Panc1 (cell line): Measurements from ENCODE around the gene CWH43.
"Not testable (repeated sequence)": the region's sequence is repeated elsewhere in the genome, so short reads cannot be mapped to it uniquely, and the experiment has no call there.

ENCODE experiments used
- CTCF ChIP-seq: fragments of 450-650 bp; IDR thresholded peaks from 2 replicates; pipeline ENCODE4 v1.5.1; 2017; ENCODE audit warnings: mild to moderate bottlenecking
- REST ChIP-seq, 2 experiments: IDR thresholded peaks; 2 replicates each; pipeline ENCODE4 v1.6.1; 2011 to 2012; ENCODE audit warnings: low read depth in 2 of 2, control low read depth in 1 of 2, low read length in 1 of 2, mild to moderate bottlenecking in 1 of 2, moderate library complexity in 1 of 2; ENCODE audit not compliant: insufficient read depth in 1 of 2
- TCF7L2 ChIP-seq: IDR thresholded peaks from 2 replicates; pipeline ENCODE4 v1.6.1; 2011; ENCODE audit warnings: mild to moderate bottlenecking, low read depth, low read length, inconsistent platforms

- TF ChIP-seq CTCF; TCF7L2; REST (IDR thresholded peaks at IDR 0.05; ENCODE audit: insufficient read depth in 1 of 2, low read depth in 2 of 2, low read length in 1 of 2): not testable (repeated sequence)
These were observed 113.9 kb downstream of the CWH43 start for GRCh38 chr4:49099831-49100444.
